Gastroesophageal sphincter (tissue), 4 donors: ENCODE results near the gene KPNA2. TPM values are rescaled to one million over a fixed set of nuclear protein-coding genes. Genes with fewer than 3 reads are reported as not detected.
A peak's percentile ranks its signal among the peaks of the same experiment; 100 is the strongest.
"Not testable (repeated sequence)": the region's sequence is repeated elsewhere in the genome, so short reads cannot be mapped to it uniquely, and the experiment has no call there.

Experiments
- ATAC-seq: fragments of 150-250 bp; one replicate; pipeline ENCODE4 v1.9.1; 2016; ENCODE audit warnings: mild to moderate bottlenecking, moderate library complexity
- H3K27ac ChIP-seq, 4 donors: fragments of 200-600 bp; sonication (generic) in 3 of 4; 1 replicate in 3 of 4; 2 replicates in 1 of 4; pipeline ENCODE4 v1.5.1; 2016 to 2019
- H3K27me3 ChIP-seq: fragments of 200-600 bp; sonication (generic); one replicate; pipeline ENCODE4 v1.5.1; 2019
- H3K36me3 ChIP-seq, 2 donors: fragments of 200-600 bp; sonication (generic); one replicate each; pipeline ENCODE4 v1.5.1; 2019; ENCODE audit warnings: control low read depth in 1 of 2
- H3K4me1 ChIP-seq, 3 donors: fragments of 200-600 bp; sonication (generic); 1 replicate in 2 of 3; 2 replicates in 1 of 3; pipeline ENCODE4 v1.5.1; 2016 to 2019; ENCODE audit warnings: control low read depth in 2 of 3
- H3K4me3 ChIP-seq, 2 donors: fragments of 200-600 bp; sonication (generic); one replicate each; pipeline ENCODE4 v1.5.1; 2019; ENCODE audit warnings: mild to moderate bottlenecking in 1 of 2, moderate library complexity in 1 of 2
- H3K9me3 ChIP-seq, 3 donors: fragments of 200-600 bp; sonication (generic); one replicate each; pipeline ENCODE4 v1.5.1; 2017 to 2019; ENCODE audit warnings: control low read depth in 2 of 3
- CTCF ChIP-seq, 4 experiments: fragments of 200-600 bp in 2 of 4; fragments of 450-650 bp in 2 of 4; sonication (generic) in 1 of 4; IDR thresholded peaks; one replicate each; pipeline ENCODE4 v1.5.1; 2017 to 2019; ENCODE audit warnings: antibody characterized with exemption in 4 of 4, mild to moderate bottlenecking in 2 of 4, moderate library complexity in 2 of 4
- EP300 ChIP-seq: sonication (generic); formaldehyde crosslinking; IDR thresholded peaks from one replicate; pipeline ENCODE4 v1.6.1; 2017; ENCODE audit warnings: antibody characterized with exemption, mild to moderate bottlenecking
- POLR2A ChIP-seq, 2 donors: fragments of 450-650 bp; IDR thresholded peaks; one replicate each; pipeline ENCODE4 v1.6.1; 2017; ENCODE audit warnings: antibody characterized with exemption in 2 of 2, mild to moderate bottlenecking in 2 of 2, moderate library complexity in 1 of 2
- POLR2AphosphoS5 ChIP-seq: sonication (generic); formaldehyde crosslinking; IDR thresholded peaks from one replicate; pipeline ENCODE4 v1.6.1; 2017; ENCODE audit warnings: antibody characterized with exemption
- WGBS, 2 donors: methylation state at CpG; one replicate each; pipeline ENCODE4 v1.1.5; 2018; ENCODE audit warnings: low coverage in 1 of 2; 5-methylcytosine and 5-hydroxymethylcytosine counted together
- total RNA-seq, 4 donors: library from RNA; depleted of rRNA; stranded (reverse); fragments of >200 nt; gene quantifications; one replicate each; pipeline ENCODE4 v1.1.0, GENCODE V29; 2016

Gene KPNA2
- total RNA-seq, 4 donors from 2014 or later, result 15.7 to 34.7 (median 21.0) TPM

GRCh38 chr17:68080411-68081150, 45.0 kb downstream of the KPNA2 start:
- Histone ChIP-seq H3K4me3 (no peak overlapping the region), H3K9me3 (no peaks in the 10 kb centered on the region), H3K4me1 (no peaks in the 10 kb centered on the region), H3K27me3 (no peaks in the 10 kb centered on the region), H3K27ac (no peak overlapping the region), H3K36me3 (no peaks in the 10 kb centered on the region)
- TF ChIP-seq POLR2A (IDR thresholded peaks at IDR 0.05) (no peak), EP300 (no peak), POLR2AphosphoS5 (no peak)
- 92 to 93% methylated on average over 2 to 21 of the region's 46 CpGs for WGBS, 2 donors
- ATAC-seq, result no peak

GRCh38 chr17:68081305-68082265, 46.0 kb downstream of the KPNA2 start:
- H3K36me3 ChIP-seq, H3K27ac ChIP-seq, ATAC-seq, H3K9me3 ChIP-seq, H3K4me3 ChIP-seq, H3K4me1 ChIP-seq, H3K27me3 ChIP-seq: not testable (repeated sequence)
- WGBS, 2 donors, result 84 to 94% methylated on average over 10 to 12 of the region's 13 CpGs

GRCh38 chr17:68085771-68086381, 50.3 kb downstream of the KPNA2 start:
- WGBS, 2 donors, result 60 to 70% methylated on average over 7 of the region's 7 CpGs

GRCh38 chr17:68086666-68087065, 51.1 kb downstream of the KPNA2 start:
- not testable (repeated sequence) for H3K27me3 ChIP-seq, H3K27ac ChIP-seq, H3K4me3 ChIP-seq, H3K9me3 ChIP-seq, H3K36me3 ChIP-seq, ATAC-seq, H3K4me1 ChIP-seq
- WGBS, 2 donors, result 100% methylated on average over 1 of the region's 4 CpGs; no CpG with 5 or more reads in 1 of the 2 donors

More at GRCh38 chr17:68085771-68086381, 50.3 kb downstream of the KPNA2 start:
- Histone ChIP-seq H3K36me3 (no peaks in the 10 kb centered on the region), H3K9me3 (no peaks in the 10 kb centered on the region), H3K27me3 (no peaks in the 10 kb centered on the region), H3K27ac (no peak overlapping the region), H3K4me3 (no peak overlapping the region), H3K4me1 (no peaks in the 10 kb centered on the region)
- TF ChIP-seq EP300 (no peak), POLR2AphosphoS5 (no peak), POLR2A (IDR thresholded peaks at IDR 0.05) (no peak), CTCF (IDR thresholded peaks at IDR 0.05) (no peak)
- ATAC-seq, result peak; percentile 39

GRCh38 chr17:68087131-68087623, 51.6 kb downstream of the KPNA2 start:
- H3K36me3 ChIP-seq, H3K4me1 ChIP-seq, H3K4me3 ChIP-seq, H3K27ac ChIP-seq, ATAC-seq, H3K9me3 ChIP-seq, H3K27me3 ChIP-seq: not testable (repeated sequence)
- 66 to 93% methylated on average over 4 to 7 of the region's 11 CpGs for WGBS, 2 donors

- Histone ChIP-seq H3K36me3 (no peaks in the 10 kb centered on the region), H3K4me3 (no peak overlapping the region), H3K27ac (no peak overlapping the region), H3K4me1 (no peaks in the 10 kb centered on the region), H3K9me3 (no peaks in the 10 kb centered on the region), H3K27me3 (no peaks in the 10 kb centered on the region)
- ATAC-seq, result no peak
- TF ChIP-seq POLR2A (IDR thresholded peaks at IDR 0.05) (no peak), CTCF (IDR thresholded peaks at IDR 0.05) (no peak), POLR2AphosphoS5 (no peak), EP300 (no peak)
- 33 to 53% methylated on average over 1 to 2 of the region's 4 CpGs for WGBS, 2 donors
Measured at GRCh38 chr17:68087851-68088250, 52.3 kb downstream of the KPNA2 start.
